GM10847 (cell line): ENCODE results near the gene FOXF2.

ENCODE experiments used
- POLR2A ChIP-seq: IDR thresholded peaks from 2 replicates; pipeline ENCODE4 v1.6.1; 2011; ENCODE audit not compliant: insufficient read length; ENCODE audit errors: extremely low read depth

Gene FOXF2

DNA sequence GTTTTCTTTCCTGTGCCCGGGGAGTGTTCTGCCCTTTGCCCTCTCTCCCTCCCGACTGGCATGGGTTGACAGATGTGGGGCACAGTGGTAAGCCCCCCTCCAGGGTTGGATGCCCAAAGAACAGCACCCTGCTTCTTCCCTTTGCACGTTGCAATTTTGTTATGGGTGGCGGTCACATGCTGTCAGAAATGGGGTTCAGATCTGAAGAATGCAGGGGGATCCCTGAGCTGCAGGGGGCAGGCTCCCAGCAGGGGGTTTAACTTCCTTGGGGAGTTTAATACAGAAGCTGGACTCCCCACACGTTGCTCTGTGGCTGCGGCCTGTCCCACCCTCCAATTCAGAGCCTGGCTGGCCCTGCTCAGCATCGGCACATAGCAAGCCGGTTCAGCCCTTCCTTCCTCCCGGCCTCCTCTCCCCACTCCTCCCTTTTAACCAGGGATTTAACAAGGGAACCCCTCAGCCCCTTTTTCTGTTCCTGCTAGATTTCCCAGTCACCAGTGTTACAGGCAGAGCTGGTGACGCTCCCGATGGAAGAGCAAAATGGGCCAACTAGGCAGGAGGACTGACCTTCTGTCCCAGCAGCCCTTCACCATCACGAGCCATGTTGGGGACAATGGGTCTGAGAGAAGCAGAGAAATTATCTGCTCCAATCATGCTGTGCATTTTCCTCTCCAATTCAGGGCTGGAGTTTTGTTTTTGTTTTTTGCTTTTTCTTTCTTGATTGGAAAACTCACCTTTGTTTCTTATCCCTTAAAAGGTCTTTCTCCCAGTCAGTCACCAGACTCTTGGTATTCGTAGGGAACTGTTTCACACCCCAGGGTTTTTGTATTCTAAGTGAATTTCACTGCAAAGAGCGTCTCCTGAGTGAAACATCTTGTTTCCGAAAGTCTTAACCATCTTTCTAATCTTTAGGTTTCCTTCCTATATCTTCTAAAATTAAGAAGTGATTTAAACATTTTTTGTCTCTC lies 6.8 kb downstream of the FOXF2 start:
- TF ChIP-seq POLR2A = no peak

DNA sequence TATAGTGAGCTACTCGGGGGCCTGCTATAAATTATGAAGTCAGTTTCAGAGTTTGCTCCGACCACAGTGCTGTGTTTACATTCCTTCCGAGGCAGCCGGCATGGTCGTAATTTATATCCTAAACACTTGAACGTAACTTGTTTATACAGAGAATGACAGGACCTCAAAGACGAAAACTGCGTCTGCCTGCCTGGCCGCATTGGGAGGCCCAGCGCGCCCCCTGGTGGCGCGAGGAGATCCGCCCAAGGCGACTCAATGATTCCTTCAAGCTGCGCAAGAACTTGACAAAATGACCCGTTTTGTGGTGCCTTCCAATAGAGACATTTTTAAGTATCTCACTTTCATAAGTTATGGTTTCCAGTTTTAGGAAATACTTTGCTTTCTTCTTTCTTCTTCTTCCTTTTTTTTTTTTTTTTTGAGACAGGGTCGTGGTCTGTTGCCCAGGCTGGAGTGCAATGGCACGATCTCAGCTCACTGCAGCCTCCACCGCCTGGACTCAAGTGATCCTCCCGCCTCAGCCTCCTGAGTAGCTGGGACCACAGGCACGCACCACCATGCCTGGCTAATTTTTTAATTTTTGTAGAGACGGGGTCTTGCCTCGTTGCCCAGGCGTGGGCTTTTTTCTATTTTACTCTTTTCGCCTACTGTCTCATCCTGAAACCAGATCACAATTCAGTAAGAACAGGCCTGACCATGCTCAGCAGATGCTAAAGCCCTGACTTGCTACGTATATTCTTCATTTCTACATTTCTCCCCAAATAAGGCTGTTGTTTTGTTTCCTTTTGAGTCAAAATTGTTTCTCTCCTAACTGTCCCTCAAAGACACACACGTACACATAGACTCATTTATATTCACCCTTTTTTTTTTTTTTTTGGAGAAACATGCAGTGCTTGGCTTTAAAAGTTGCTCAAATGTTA lies 7.8 kb downstream of the FOXF2 start:
- no peak for TF ChIP-seq POLR2A

DNA sequence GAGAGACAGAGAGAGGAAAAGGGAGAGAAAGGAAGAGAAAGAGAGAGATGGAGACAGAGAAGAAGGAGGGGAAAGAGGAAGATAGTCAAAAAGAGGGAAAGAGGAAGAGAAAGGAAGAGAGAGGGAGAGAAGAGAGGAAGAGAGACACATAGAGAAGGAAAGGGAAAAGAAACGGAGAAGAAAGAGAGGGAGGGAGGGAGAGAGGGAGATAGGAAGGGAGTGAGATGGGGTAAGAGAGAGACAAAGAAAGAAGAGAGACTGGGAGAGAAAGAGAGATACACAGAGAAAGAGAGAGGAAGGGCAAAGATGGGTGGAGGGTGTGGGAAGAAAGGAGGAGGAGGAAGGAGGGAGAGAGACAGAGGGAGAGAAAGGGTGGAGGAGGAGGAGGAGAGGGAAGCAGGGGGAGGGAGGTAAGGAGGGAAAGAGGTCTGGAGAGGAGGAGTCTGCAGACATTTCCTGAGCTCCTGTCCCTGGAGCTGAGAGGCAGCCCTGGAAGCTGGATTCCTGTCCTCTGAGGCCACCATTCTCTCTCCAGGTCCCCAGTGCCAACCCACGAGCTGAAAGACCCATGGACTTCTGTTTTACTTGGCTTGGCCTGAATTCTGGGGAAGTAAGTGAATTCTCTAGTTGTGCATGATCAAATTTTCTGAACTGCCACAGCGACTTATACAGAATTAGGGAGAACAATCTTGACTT lies 9.9 kb downstream of the FOXF2 start:
- TF ChIP-seq POLR2A = no peak

DNA sequence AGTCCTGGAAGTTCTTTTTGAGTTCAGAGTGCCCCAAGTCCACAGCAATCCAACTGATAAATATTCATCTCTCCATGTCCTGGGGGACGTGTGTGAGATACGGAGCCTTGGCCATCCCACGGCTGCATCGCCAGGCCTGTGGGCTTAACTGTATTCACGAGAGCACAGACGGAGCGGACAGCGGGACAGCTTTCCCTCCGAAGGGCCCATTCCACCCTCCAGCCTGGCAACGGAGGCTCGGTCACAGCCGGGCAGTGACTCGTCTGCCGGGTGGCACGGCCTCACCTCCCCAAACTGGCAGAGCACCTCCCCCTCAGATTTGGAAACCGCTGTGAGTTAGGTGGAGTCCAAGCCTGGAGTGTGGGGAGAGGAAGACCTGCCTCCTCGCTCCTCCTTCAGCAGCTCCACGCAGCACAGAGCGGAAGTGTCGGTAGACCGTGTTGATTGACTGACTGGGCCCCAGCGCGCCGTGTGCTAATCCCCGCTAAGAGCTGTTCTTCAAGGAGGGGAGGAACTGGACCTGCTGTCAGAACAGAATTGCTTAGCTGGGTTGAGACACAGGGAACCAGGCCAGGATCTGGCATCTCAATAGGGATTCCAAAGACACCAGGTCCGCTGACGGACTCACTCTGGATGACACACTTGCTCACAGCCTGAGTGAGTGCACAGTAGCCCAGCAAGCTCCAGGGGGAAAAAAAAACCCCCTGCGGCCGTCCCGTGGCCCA lies 10.9 kb downstream of the FOXF2 start:
- no peak for TF ChIP-seq POLR2A

DNA sequence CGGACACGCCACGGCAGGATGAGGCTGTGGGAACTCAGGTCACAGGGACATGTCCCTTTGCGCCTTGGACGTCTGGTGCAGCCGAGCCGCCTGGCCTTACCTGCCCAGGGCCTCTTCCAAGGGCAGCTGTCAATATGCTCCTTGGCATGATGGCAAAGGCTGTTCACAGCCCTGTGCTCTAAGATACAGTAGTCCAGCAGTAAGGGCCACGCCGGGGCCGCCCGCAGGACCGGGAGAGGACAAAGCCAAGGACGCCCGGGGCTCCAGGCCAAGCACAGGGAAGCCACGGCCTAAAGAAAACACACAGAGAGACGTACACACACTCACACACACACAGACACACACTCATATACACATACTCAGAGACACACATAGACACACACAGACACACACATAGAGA lies 13.0 kb downstream of the FOXF2 start:
- TF ChIP-seq POLR2A = no peak

DNA sequence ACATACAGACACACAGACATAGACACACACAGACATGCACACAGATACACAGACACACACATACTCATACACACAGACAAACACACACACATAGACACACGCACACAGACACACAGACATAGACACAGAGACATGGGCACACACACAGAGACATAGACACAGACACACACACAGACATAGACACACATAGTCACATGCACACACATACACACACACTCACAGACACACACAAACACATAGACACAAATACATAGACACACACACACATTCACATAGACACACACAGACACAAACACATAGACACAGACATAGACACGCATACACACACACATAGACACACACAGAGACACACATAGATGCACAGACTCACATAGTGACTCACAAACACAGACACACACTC lies 13.5 kb downstream of the FOXF2 start:
- TF ChIP-seq POLR2A = no peak

DNA sequence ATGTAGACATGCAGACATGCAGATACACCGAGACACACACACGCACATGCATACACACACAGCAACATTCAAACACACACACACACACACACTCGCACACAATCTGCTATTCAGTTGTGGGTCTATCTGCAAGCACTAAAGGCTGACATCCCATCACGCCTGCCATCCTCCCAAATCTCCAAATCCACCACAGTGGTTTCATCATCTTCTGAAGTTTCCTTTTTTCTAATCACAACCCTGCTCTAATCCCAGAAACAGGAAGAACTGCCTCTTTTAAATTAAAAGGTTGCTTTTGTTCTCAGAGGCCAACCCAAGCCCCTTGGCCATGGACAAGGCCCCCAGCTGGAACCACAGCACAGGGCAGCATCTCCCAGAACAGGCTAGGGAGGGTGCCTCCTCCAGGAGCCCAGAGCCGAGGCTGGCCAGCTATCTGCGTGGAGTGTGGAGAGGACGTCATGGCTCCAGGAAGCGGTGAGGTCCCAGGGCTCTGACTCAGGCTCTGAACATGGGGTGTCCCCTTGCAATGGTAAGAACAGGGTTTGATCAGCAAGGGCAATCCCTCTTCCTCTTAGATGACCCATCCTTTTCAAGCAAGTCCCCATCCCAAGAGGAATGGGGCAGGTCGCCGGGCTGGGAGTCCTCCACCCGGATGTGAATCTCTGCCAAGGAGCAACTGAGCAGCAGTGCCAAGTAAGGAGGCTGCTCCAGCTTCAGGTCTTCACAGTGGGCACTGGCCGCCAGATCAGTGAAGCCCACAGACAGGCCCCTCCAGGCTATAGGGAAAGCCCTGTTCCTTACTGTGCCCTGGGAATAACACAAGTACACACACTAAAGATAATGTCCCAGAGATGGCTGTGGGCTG lies 14.7 kb downstream of the FOXF2 start:
- TF ChIP-seq POLR2A = no peak

DNA sequence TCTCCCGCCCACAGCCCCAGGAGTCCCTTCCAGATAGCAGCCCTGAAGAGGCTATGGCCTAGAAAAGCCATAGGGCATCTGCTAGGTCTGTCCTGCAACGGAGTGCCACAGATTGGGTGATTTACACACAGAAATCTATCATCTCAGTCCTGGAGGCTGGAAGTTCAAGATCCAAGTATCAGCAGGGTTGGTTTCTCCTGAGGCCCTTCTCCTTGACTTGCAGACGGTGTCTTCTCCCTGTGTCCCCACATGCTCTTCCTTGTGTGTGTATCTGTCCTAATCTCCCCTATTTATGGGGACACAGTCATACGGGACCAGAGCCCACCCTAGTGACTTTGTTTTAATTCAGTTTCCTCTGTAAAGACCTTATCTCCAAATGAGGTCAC lies 15.3 kb downstream of the FOXF2 start:
- no peak for TF ChIP-seq POLR2A

DNA sequence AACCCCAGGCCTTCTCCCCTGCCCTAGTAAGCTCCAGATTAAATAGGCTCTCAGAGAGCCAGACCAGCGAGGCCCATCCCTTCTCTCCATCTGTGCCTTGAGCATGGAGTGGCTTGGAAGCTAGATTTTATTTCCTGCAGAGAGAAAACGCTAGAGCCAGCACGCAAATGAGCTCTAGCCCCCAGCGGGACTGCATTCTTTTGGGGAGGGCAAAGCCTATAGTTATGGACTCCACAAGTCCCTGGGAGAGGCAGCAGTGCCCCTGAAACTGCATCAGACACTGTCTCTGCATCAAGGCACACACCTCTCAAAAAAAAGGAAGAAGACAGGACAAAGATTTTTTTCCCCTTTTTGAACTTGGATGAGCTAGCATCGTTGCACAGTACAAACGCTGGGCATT lies 15.8 kb downstream of the FOXF2 start:
- TF ChIP-seq POLR2A = no peak

DNA sequence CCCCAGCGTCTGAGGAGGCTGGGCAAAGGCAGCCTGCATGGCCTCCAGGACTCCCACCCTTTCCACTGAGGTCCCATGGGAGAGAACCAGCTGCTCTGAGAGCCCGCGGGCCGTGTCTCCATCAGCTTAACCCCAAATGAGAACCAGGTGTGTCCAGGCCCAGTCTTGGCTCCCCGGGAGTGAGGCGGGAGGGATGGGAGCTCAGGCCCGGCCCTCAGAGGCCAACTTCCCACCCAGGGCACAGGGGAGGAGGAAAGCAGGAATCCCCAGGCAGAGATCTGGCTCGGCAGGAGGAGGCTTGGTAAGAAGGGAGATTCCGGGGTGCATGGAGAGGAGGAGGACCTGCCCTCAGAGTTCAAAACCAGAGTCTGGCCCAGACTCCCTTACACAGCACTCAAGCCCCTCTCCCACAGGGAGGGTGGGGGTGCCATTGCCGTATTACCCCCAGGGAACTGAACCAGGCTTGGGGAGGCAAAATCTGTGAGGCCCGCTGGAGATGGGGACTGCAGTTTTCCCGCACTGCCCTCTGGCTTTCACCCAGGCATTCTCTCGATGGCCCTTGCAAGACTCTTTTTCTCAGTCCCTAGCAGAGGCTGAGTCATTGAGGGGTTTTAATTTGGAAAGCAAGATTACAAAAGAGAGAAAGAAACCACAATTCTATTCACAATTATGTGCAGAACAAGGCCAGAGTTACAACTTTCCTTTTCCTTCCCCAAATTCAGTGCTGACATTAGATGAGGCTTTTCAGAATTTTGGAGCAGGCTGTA lies 17.1 kb downstream of the FOXF2 start:
- no peak for TF ChIP-seq POLR2A

DNA sequence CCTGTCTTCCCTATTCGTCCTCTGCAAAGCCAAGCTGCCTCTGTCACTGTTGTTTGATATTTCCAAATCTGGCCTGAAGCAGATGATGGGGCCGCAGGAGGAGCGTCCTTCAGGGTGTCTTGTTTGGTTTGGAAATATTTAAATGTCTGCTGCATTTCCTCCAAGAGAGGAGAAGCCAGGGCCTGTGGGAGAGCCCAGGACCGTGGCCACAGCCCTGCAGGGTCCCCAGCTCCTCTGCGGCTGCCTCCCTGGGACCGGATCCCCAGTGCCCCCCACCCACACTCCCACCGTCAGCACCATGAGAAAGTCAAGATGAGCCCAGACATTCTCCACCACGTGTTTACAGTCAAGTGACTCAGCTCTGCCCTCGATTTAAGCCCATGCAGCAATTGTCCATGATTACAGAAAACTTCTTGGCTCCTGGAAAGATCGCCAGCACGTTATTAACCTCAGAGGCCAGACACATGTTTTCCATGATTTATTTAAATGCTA lies 18.2 kb downstream of the FOXF2 start:
- TF ChIP-seq POLR2A = no peak

DNA sequence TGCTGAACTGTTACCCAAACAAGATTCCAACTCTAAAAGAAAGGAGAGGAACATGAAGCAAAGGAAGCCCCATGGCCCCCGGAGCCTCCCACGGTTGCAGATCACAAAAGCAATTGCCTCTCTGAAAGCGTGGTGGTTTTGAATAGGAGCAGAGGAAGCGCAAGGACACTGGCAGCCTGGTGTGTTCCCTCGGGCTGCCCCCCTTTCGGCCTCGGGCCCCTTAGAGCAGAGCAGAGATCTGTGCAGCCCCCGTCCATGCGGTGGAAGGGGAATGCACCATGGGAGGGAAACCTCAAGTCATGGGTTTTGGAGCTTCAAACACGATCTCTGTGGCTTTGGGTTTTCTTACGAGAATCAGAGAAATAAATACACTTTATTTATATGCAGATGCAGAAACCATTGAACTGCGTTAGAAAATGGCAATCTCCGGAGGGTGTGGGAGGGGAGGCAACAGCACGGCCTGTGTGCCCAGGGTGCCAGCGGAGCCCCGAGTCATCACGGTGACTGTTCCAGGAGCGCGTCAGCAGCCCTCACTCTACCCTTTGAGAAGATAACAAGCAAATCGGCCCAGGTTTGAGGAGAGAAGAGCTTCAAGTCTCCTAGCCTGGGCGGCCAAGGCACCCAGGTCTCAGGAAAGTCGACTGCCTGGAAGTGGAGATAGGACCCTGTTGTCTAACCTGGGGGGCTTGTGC lies 20.5 kb downstream of the FOXF2 start:
- no peak for TF ChIP-seq POLR2A

DNA sequence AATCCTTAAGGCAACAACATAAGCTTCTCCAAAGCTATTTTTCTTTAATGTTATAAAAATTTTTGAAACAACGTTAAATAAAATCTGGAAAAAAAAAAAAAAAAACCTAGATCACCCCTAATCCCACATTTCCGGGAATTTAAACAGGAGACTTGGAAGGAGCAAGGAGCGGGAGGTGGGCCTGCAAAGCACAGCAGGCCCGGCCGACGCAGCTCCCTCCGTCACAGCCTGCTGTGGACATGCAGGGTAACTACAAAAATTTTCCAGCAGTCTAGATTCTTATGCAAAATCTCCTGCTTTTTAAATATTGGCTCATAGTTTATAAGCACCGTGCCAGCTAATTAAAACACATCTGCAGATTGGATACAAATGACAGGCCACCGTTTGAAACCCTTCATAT lies 23.5 kb downstream of the FOXF2 start:
- TF ChIP-seq POLR2A = no peak
